ENCODE results near the gene PEX13. TPM values are rescaled to one million over a fixed set of nuclear protein-coding genes. Genes with fewer than 3 reads are reported as not detected.
"Not testable (repeated sequence)": the region's sequence is repeated elsewhere in the genome, so short reads cannot be mapped to it uniquely, and the experiment has no call there.

The PEX13 gene
- total RNA-seq, 4 donors from 2014 or later = 21.0 to 42.3 (median 26.2) TPM

GRCh38 chr2:61009355-61009754 lies 8.2 kb upstream of the PEX13 start:
- peaks cover 0 to 12% (median 2%) of the 10 kb centered on the region in 4 donors for H3K36me3 ChIP-seq
- intact Hi-C loops (cut with DNase I) = no loop called here
- H3K27me3 ChIP-seq = no peaks in the 10 kb centered on the region
- no peak for DNase-seq (ENCODE audit: extremely low spot score)
- H3K9me3 ChIP-seq = no peaks in the 10 kb centered on the region
- H3K27ac ChIP-seq (replicated peaks in 1 of 4) = no peak overlapping the region
- TF ChIP-seq POLR2AphosphoS5 (IDR thresholded peaks at IDR 0.05) = no peak
- TF ChIP-seq CTCF (IDR thresholded peaks at IDR 0.05) = no peak
- TF ChIP-seq POLR2A (IDR thresholded peaks at IDR 0.05; ENCODE audit: low read depth) = no peak
- no peak for TF ChIP-seq EP300 (IDR thresholded peaks at IDR 0.05)
- no peak overlapping the region for H3K4me3 ChIP-seq
- H3K4me1 ChIP-seq = no peaks in the 10 kb centered on the region

- no peak for DNase-seq (ENCODE audit: extremely low spot score)
- intact Hi-C loops (cut with DNase I) = no loop called here
- Histone ChIP-seq H3K36me3 (peaks cover 0 to 12% (median 2%) of the 10 kb centered on the region in 4 donors), H3K27me3 (no peaks in the 10 kb centered on the region), H3K4me1 (peaks cover 8 to 19% (median 13%) of the 10 kb centered on the region in 4 donors), H3K9me3 (no peaks in the 10 kb centered on the region), H3K27ac (replicated peaks in 1 of 4) (no peak overlapping the region), H3K4me3 (no peak overlapping the region)
- TF ChIP-seq POLR2A (IDR thresholded peaks at IDR 0.05; ENCODE audit: low read depth) (no peak), POLR2AphosphoS5 (IDR thresholded peaks at IDR 0.05) (no peak), EP300 (IDR thresholded peaks at IDR 0.05) (no peak), CTCF (IDR thresholded peaks at IDR 0.05) (no peak)
- 82% methylated on average over 1 of the region's 1 CpG for WGBS
Observed at GRCh38 chr2:61011678-61012077, 5.8 kb upstream of the PEX13 start.

- H3K4me3 ChIP-seq; intact Hi-C loops (cut with DNase I); H3K9me3 ChIP-seq; DNase-seq (ENCODE audit: extremely low spot score); H3K27ac ChIP-seq (replicated peaks in 1 of 4); H3K27me3 ChIP-seq: not testable (repeated sequence)
- peaks cover 0 to 12% (median 2%) of the 10 kb centered on the region in 4 donors for H3K36me3 ChIP-seq
- 70% methylated on average over 2 of the region's 2 CpGs for WGBS
- H3K4me1 ChIP-seq = peaks cover 8 to 19% (median 13%) of the 10 kb centered on the region in 4 donors
Observed at GRCh38 chr2:61012303-61012702, 5.2 kb upstream of the PEX13 start.

- Histone ChIP-seq H3K4me3 (no peak overlapping the region), H3K27me3 (no peaks in the 10 kb centered on the region), H3K9me3 (no peaks in the 10 kb centered on the region), H3K36me3 (peaks cover 0 to 6% (median under 1%) of the 10 kb centered on the region in 4 donors), H3K4me1 (peaks cover 9 to 20% (median 13%) of the 10 kb centered on the region in 4 donors), H3K27ac (replicated peaks in 1 of 4) (no peak overlapping the region)
- intact Hi-C loops (cut with DNase I) = no loop called here
- no peak for DNase-seq (ENCODE audit: extremely low spot score)
- WGBS = 80% methylated on average over 3 of the region's 3 CpGs
- no peak for TF ChIP-seq POLR2A (IDR thresholded peaks at IDR 0.05; ENCODE audit: low read depth)
- TF ChIP-seq POLR2AphosphoS5 (IDR thresholded peaks at IDR 0.05) = no peak
- no peak for TF ChIP-seq EP300 (IDR thresholded peaks at IDR 0.05)
- TF ChIP-seq CTCF (IDR thresholded peaks at IDR 0.05) = no peak
Observed at GRCh38 chr2:61013382-61013781, 4.1 kb upstream of the PEX13 start.

- Histone ChIP-seq H3K27me3 (no peaks in the 10 kb centered on the region), H3K27ac (replicated peaks in 1 of 4) (no peak overlapping the region), H3K9me3 (no peaks in the 10 kb centered on the region), H3K36me3 (peaks cover 0 to 4% (median 0%) of the 10 kb centered on the region in 4 donors), H3K4me1 (peaks cover 20 to 34% (median 27%) of the 10 kb centered on the region in 4 donors), H3K4me3 (no peak overlapping the region)
- intact Hi-C loops (cut with DNase I) = loop anchor here (5.0 kb wide), 1 partner anchor 132 kb away; the partner anchor contains the start of gene REL
- no peak for TF ChIP-seq CTCF (IDR thresholded peaks at IDR 0.05)
- no peak for TF ChIP-seq EP300 (IDR thresholded peaks at IDR 0.05)
- TF ChIP-seq POLR2A (IDR thresholded peaks at IDR 0.05; ENCODE audit: low read depth) = no peak
- TF ChIP-seq POLR2AphosphoS5 (IDR thresholded peaks at IDR 0.05) = no peak
- no peak for DNase-seq (ENCODE audit: extremely low spot score)
- 80% methylated on average over 3 of the region's 3 CpGs for WGBS
Observed at GRCh38 chr2:61014763-61015162, 2.8 kb upstream of the PEX13 start.

Data from esophagus muscularis mucosa (tissue), 4 donors.